ENCODE measurements around the gene ASNSD1. TPM values are rescaled to one million over a fixed set of nuclear protein-coding genes. Genes with fewer than 3 reads are reported as not detected.

Gene ASNSD1
- total RNA-seq, 1 experiment from 2014 or later = 41.4 TPM

GRCh38 chr2:189676471-189676870, 15.2 kb downstream of the ASNSD1 start:
- H3K27me3 Mint-ChIP-seq (ENCODE audit: insufficient read depth, unreplicated experiment) = no peaks in the 10 kb centered on the region
- intact Hi-C loops (cut with micrococcal nuclease) = no loop called here
- no TSS peak for BruUV-seq (replicated peaks)
- DNase-seq (ENCODE audit: unreplicated experiment) = no peak
- TF ChIP-seq CTCF (IDR thresholded peaks at IDR 0.05; ENCODE audit: unreplicated experiment) = no peak
- peaks cover 22% of the 10 kb centered on the region for H3K9me3 Mint-ChIP-seq (ENCODE audit: unreplicated experiment)
- H3K4me1 Mint-ChIP-seq (ENCODE audit: insufficient read depth, unreplicated experiment) = peaks cover 5% of the 10 kb centered on the region
- H3K4me3 Mint-ChIP-seq (ENCODE audit: unreplicated experiment) = no peak overlapping the region
- ChIA-PET POLR2A (interaction anchor here (1.7 to 4.4 kb wide), 2 partner anchors 13 to 86 kb away, joined by 9 to 59 read pairs; partner anchors contain the start of genes ASNSD1 and OSGEPL1), CTCF (interaction anchor here (0.6 to 7.7 kb wide), 8 partner anchors 8 to 684 kb away, joined by 3 to 123 read pairs (median 4); partner anchors contain the start of gene ASNSD1)
- H3K36me3 Mint-ChIP-seq (ENCODE audit: insufficient read depth, unreplicated experiment) = peaks cover 32% of the 10 kb centered on the region
- H3K27ac Mint-ChIP-seq (ENCODE audit: low read depth, unreplicated experiment) = no peak overlapping the region

GRCh38 chr2:189679226-189679625, 18.0 kb downstream of the ASNSD1 start:
- Mint-ChIP-seq H3K9me3 (ENCODE audit: unreplicated experiment) (peaks cover 22% of the 10 kb centered on the region), H3K4me1 (ENCODE audit: insufficient read depth, unreplicated experiment) (peaks cover 5% of the 10 kb centered on the region)
- intact Hi-C loops (cut with micrococcal nuclease) = no loop called here

GRCh38 chr2:189681203-189681602, 19.9 kb downstream of the ASNSD1 start:
- CTCF ChIA-PET = interaction anchor here (0.6 to 4.6 kb wide), 3 partner anchors 9 to 82 kb away, joined by 3 to 23 read pairs (median 9); partner anchors contain the start of gene ASNSD1
- POLR2A ChIA-PET = interaction anchor here (1.4 to 1.5 kb wide), 2 partner anchors 19 to 21 kb away, joined by 4 to 5 read pairs; partner anchors contain the start of gene ASNSD1
- Mint-ChIP-seq H3K4me1 (ENCODE audit: insufficient read depth, unreplicated experiment) (peaks cover 11% of the 10 kb centered on the region), H3K27ac (ENCODE audit: low read depth, unreplicated experiment) (no peak overlapping the region), H3K27me3 (ENCODE audit: insufficient read depth, unreplicated experiment) (no peaks in the 10 kb centered on the region), H3K4me3 (ENCODE audit: unreplicated experiment) (no peak overlapping the region), H3K9me3 (ENCODE audit: unreplicated experiment) (peaks cover 22% of the 10 kb centered on the region), H3K36me3 (ENCODE audit: insufficient read depth, unreplicated experiment) (peaks cover 22% of the 10 kb centered on the region)
- no peak for DNase-seq (ENCODE audit: unreplicated experiment)
- no peak for TF ChIP-seq CTCF (IDR thresholded peaks at IDR 0.05; ENCODE audit: unreplicated experiment)
- intact Hi-C loops (cut with micrococcal nuclease) = no loop called here
- BruUV-seq (replicated peaks) = no TSS peak

More at GRCh38 chr2:189679226-189679625, 18.0 kb downstream of the ASNSD1 start:
- Mint-ChIP-seq H3K27ac (ENCODE audit: low read depth, unreplicated experiment) (no peak overlapping the region), H3K27me3 (ENCODE audit: insufficient read depth, unreplicated experiment) (no peaks in the 10 kb centered on the region), H3K36me3 (ENCODE audit: insufficient read depth, unreplicated experiment) (peaks cover 22% of the 10 kb centered on the region), H3K4me3 (ENCODE audit: unreplicated experiment) (no peak overlapping the region)
- CTCF ChIA-PET = no interaction called here
- DNase-seq (ENCODE audit: unreplicated experiment) = no peak
- no peak for TF ChIP-seq CTCF (IDR thresholded peaks at IDR 0.05; ENCODE audit: unreplicated experiment)
- POLR2A ChIA-PET = no interaction called here
- BruUV-seq (replicated peaks) = no TSS peak

- intact Hi-C loops (cut with micrococcal nuclease) = no loop called here
- DNase-seq (ENCODE audit: unreplicated experiment) = no peak
- ChIA-PET POLR2A (interaction anchor here (0.8 kb wide), 1 partner anchor 104 kb away, joined by 4 read pairs; no protein-coding TSS in a partner anchor), CTCF (interaction anchor here (0.6 to 4.6 kb wide), 3 partner anchors 10 to 81 kb away, joined by 3 to 23 read pairs (median 3); no protein-coding TSS in a partner anchor)
- no peak for TF ChIP-seq CTCF (IDR thresholded peaks at IDR 0.05; ENCODE audit: unreplicated experiment)
- peaks cover 11% of the 10 kb centered on the region for H3K4me1 Mint-ChIP-seq (ENCODE audit: insufficient read depth, unreplicated experiment)
- H3K36me3 Mint-ChIP-seq (ENCODE audit: insufficient read depth, unreplicated experiment) = peaks cover 17% of the 10 kb centered on the region
- no peak overlapping the region for H3K27ac Mint-ChIP-seq (ENCODE audit: low read depth, unreplicated experiment)
- peaks cover 22% of the 10 kb centered on the region for H3K9me3 Mint-ChIP-seq (ENCODE audit: unreplicated experiment)
- BruUV-seq (replicated peaks) = no TSS peak
- H3K27me3 Mint-ChIP-seq (ENCODE audit: insufficient read depth, unreplicated experiment) = no peaks in the 10 kb centered on the region
- H3K4me3 Mint-ChIP-seq (ENCODE audit: unreplicated experiment) = no peak overlapping the region
Measured at GRCh38 chr2:189681903-189682302, 20.6 kb downstream of the ASNSD1 start.

All from MCF 10A (cell line).